RPMI7951 (cell line): ENCODE measurements around the gene RCAN3. TPM values are rescaled to one million over a fixed set of nuclear protein-coding genes. Genes with fewer than 3 reads are reported as not detected.

ENCODE experiments used
- DNase-seq: peaks from one replicate; pipeline ENCODE4 v3.0.0-alpha.2; 2012; ENCODE audit warnings: low read depth
- total RNA-seq: library from RNA; depleted of rRNA; stranded (reverse); fragments of >200 nt; shearing (Covaris generic); gene quantifications from 2 replicates; pipeline ENCODE4 v1.2.3, GENCODE V29; 2014; rRNA removed

The RCAN3 gene
- total RNA-seq: 19.2 and 19.6 TPM in 2 replicates

DNA sequence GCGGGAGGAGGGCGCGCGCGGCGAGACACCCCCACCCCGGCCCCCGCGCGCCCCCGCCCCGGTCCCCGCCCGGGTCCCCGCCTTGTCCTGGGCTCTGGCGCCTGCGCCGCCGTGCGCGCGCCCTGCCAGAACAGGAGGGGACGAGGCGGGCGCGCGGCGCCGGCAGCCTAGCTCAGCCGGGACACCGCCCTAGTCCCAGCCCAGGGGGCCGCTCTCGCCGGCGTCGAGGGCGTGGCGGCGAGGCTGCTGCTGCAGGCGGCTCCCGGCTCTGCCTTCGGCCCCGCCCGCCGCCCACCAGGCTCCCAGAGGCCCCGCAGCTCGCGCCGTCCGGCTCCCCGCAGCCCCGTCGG lies at the start of gene RCAN3:
TSS of gene RCAN3 (plus strand) at position 128 of the 350 bp plus-strand sequence. CDS start 11,537 bp downstream, outside the sequence.
- DNase-seq: peak; percentile 92

DNA sequence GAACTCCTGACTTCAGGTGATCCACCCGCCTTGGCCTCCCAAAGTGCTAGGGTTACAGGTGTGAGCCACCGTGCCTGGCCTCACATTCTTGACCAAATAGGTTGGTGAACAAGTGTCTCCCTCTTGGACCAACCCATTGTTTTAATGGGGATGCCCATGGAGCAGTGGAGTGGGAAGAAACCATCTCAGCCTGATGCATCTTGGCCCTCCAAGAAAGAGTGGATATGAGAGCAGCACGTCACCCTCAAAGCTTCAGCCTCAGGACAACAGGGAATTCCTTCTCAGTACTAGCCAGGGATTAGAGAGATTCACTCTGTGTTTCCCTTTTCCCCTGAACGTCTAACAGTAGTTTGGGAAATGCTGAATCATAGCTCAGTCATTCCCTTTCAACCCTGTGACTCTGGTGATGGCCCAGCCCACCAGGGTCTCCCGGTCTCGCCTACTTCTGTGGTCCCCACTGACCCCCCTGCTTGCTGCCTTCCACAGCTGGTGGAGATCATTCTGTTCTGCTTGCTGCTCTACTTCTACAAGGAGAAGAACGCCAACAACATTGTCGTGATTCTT lies 49.6 kb upstream of the RCAN3 start:
- DNase-seq: no peak

- DNase-seq: no peak
Measured at GRCh38 chr1:24454673-24455072, 48.0 kb upstream of the RCAN3 start.

DNA sequence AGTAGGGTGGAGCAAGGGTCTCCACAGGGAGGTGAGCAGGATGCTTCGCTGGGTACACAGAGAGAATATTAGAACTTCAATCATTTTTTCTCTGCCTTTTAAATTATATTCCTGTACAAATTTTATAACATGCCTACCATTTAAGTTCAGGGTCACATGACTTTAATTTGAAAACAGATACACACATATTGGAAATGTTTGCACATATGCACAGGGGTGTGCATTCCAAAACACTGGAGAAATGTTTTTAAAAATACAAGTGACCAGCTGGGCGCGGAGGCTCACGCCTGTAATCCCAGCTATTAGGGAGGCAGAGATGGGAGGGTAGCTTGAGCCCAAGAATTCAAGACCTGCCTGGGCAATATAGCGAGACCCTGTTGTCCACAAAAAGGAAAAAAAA lies 47.4 kb upstream of the RCAN3 start:
- no peak for DNase-seq

GRCh38 chr1:24457866-24458265 lies 44.8 kb upstream of the RCAN3 start:
- no peak for DNase-seq

DNA sequence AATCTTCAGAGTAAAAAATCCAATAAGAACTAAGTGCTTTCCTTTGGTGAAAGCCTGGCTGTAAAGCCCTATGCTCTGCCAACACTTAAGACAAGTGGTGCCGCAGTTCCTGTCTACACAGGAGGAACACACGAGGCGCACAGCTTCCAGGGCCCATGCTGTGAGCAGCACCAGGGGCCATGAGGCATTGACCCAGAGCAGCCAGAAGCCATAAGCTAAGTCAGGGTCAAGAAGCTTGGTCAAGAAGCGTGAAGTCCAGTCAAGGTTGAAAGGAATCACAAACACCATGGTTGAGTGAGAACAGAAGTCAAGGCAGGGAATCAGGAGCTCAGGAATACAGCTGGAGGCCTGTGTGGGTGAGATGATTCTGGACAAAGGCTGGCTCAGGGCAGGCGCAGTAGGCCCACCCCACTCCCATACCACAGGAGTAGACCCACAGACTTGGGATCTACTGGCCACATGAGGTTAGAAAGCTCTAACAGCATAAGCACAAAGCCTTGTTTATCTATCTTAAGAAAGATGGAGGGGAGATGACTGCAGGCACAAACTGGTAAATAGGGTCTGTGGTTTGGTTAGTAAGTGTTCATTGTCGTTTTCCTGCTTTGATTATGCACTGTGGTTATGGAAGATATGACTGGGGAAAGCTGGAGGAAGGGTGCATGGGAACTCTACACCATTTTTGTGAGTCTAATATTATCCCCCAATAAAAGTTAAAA lies 42.9 kb upstream of the RCAN3 start:
- peak; percentile 56 for DNase-seq

DNA sequence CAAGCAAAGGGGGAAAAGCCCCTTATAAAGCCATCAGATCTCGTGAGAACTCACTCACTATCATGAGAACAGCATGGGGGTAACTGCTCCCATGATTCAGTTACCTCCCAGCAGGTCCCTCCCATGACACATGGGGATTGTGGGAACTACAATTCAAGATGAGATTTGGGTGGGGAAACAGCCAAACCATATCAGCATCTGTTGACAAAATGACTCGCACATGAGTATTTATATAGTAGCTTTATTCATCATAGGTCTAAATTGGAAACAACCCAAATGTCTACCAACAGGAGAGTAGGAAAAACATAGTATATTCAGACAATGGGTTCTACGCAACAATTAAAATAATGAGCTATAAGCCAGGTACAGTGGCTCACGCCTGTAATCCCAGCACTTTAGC lies 40.5 kb upstream of the RCAN3 start:
- peak; percentile 43 for DNase-seq

GRCh38 chr1:24463776-24464735 lies 38.6 kb upstream of the RCAN3 start:
- DNase-seq: no peak

GRCh38 chr1:24465099-24465498 lies 37.5 kb upstream of the RCAN3 start:
- DNase-seq: no peak

GRCh38 chr1:24465638-24466037 lies 37.0 kb upstream of the RCAN3 start:
- DNase-seq: no peak

DNA sequence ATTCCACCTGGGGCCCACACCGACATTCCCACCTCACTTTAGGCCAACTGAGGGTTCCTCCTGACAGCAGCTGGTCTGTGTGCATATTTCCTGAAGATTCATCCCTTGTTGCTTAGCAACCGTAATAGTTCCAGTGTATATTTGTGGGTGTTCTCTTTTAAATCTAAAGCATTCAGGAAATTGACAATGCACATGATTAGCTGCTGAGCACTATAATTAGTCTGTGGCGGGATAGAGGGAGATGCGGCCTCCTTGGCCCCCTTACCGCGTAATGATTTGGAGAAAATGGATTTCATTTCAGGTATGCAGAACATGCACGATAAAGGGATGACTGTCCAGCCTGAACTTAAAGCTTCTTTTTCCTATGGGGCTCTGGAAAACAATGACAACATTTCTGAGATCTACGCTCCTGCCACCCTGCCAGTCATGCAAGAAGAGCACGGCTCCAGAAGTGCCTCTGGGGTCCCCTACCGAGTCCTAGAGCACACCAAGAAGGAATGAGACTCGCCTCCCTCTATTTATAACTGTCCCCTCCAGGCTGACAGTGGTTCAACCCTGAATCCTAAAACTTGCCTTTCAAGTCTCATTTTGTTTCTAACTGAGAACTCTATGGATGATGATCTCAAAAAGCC lies 33.8 kb upstream of the RCAN3 start:
- no peak for DNase-seq

DNA sequence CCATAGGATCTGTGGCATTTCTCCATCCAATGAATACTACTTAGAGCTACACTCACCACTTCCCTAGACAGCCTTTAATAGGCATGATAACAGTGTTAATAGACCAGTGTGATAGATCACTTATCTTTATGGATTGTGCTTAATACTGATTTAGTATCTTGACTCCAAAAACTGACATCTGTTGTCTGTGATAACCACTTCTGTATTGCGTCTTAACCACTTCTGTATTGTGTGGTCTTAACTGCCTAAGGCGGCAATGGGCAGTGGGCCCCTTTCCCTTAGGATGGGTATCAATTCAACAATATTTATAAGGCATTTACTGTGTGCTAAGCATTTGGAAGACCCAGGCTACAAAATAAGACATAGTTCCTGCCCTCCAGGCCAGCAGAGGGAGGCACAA lies 32.0 kb upstream of the RCAN3 start:
- DNase-seq: no peak

DNA sequence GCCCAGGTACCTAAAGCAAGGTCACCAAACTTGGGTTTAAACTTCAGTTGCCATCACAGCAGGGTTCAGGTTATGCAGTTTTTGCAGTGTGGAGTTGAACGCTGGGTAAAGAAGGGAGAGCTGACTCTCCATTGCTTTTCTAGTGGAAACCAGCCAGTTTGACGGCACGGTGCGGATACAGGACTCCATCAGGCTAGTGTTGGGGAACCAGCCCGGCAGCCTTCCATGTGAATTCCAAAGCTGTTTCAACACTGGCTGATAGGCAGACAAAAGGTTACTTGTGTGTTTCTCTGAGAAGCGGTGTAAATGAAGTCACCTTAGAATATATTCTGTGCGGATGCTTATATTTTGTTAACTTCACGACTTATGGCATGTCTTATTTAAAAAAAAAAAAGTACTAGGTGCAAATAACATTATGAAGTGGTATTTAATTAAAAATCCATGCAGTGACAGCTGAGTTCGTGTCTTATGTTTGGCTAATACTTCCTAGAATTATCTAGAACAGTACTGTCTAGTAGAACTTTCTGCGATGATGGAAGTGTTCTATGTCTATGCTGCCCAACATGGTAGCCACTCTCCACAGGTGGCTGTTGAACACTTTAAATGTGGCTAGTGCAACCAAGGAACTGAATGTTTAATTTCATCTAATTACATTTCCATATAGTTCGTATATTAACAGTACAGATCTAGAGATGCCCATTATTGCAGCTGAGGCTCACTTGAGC lies 29.9 kb upstream of the RCAN3 start:
- DNase-seq: no peak

DNA sequence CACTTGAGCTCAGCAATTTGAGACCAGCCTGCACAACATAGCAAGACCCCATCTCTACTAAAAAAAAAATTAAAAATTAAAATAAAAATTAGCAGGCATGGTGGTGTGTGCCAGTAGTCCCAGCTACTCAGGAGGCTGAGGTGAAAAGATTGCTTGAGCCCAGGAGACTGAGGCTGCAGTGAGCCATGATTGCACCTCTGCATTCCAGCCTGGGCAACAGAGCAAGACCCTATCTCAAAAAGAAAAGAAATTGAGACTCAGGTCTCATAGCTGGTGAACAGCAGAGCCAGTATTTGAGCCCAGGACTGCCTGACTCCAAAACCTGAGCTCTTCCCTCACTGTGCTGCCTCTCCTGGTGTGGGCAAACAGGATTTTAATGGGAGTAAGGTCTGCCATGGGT lies 28.4 kb upstream of the RCAN3 start:
- no peak for DNase-seq

DNA sequence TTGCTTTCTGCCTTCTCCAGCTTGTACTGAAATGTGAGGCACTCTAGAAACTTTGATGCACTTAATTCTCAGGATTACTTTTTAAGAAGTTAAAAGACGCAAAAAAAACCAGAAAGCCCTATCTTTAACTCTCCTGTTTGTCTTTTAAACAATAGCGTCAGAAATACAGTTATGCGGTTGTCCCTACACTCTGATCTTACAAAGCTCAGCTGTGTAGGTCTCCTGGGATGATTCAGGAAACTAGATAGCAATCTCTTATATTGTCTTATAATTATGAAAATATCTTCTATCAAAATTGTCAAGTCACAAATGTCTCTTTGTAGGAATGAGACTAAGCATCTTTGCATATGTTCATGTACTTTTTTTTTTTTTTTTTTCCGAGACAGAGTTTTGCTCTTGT lies 26.9 kb upstream of the RCAN3 start:
- DNase-seq: no peak

DNA sequence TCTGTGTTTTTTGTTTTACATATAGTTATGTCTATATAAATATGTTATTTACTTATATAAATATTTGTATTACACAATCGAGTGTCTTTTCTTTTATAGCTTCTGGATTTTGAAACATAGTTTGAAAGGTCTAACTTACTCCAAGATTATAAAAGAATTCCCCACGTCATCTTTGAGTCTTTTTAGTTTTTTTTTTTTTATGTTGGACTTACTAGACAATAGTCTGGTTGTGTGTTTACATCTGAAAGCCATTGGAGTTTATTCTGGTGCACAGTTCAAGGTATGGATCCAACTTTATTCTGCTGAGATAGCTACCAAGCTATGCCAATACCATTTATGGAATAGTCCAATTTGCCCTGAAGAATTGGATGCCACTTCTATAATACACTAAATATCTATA lies 26.1 kb upstream of the RCAN3 start:
- DNase-seq: no peak

DNA sequence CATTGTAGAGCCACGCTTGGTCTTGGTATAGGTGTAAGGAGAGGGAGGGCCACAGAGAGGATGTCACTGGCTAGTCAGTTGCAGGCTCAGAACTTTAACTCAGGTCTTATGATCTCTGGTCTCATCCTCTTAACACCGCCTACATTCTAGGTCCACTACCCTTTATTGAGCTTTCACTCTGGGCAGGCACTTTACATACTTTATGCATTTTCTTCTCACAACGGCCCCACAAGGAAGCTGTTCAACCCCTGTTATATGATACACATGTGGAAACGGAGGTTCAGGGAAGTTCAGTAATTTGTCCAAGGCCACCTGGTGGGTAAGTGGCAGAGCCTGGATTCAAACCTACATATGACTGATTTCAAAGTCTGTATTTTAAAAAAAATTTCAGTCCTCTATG lies 25.3 kb upstream of the RCAN3 start:
- no peak for DNase-seq

- DNase-seq: no peak
Measured at GRCh38 chr1:24481101-24481500, 21.5 kb upstream of the RCAN3 start.

DNA sequence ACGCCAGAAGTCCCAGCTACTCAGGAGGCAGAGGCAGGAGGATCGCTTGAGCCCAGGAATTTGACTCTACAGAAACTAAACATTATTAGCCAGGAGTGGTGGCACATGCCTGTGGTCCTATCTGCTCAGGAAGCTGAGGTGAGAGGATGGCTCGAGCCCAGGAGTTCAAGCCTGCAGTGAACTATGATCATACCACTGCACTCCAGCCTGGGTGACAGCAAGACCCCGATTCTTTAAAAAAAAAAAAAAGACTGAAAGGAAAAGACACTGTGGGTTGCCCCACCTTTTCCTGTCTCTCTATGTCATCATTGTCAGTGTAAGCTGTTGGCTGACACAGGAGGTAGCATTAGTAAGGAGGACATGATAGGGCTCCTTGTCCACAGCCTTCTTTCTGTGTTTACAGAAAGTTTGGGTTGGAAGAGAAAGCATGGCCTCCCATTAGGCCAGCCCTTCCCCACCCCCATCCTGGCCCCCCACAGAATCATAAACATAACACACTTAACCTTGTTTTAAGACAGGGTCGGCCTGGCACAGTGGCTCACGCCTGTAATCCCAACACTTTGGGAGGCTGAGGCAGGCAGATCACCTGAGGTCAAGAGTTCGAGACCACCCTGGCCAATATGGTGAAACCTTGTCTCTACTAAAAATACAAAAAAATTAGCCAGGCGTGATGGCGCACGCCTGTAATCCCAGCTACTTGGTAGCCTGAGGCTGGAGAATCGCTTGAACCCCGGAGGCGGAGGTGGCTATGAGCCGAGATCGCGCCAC lies 20.6 kb upstream of the RCAN3 start:
- no peak for DNase-seq

DNA sequence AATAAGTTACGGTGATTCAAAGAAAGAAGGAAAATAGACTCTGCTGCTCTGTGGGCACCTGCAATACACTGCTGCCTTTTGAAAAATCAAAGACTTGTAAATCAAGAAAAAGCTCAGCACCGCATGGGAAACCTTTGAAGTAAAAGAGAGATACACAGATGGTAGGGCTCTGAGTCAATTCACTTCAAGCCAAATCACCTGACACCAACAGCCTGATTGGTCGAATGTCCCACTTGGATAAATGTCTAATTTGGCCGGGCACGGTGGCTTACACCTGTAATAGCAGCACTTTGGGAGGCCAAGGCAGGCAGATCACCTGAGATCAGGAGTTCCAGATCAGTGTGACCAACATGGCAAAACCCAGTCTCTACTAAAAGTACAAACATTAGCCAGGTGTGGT lies 19.2 kb upstream of the RCAN3 start:
- DNase-seq: no peak

DNA sequence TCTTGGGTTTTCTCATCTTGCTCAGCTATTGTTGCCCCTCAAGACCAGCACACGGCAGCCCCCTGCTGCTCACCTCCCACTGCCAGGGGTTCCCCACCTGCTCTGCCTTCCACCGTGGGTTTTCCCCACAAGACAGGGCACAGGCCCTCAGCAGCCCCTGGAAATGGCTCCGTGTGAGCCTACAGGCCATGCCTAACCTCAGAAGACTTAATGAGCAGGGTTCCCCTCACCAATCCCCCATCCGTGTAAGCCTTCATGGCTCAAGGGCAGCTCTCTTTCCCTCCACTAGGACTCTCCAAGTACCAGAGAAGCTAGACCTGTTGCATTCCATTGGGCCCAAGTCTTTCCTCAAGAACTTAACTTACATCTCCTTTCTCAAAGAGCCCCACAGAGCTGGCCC lies 18.4 kb upstream of the RCAN3 start:
- DNase-seq: no peak
